Urinary bladder (tissue), 4 donors: Measurements from ENCODE around the gene GH2. TPM values are rescaled to one million over a fixed set of nuclear protein-coding genes. Genes with fewer than 3 reads are reported as not detected.
"Not testable (repeated sequence)": the region's sequence is repeated elsewhere in the genome, so short reads cannot be mapped to it uniquely, and the experiment has no call there.

Experiments used
- DNase-seq: peaks from one replicate; pipeline ENCODE4 v3.0.0-alpha.2; 2015; ENCODE audit errors: extremely low spot score
- H3K27ac ChIP-seq: one replicate; pipeline ENCODE4 v1.5.1; 2013; ENCODE audit warnings: low read depth, mild to moderate bottlenecking, moderate library complexity
- H3K36me3 ChIP-seq: one replicate; pipeline ENCODE4 v1.6.1; 2013; ENCODE audit warnings: mild to moderate bottlenecking, moderate library complexity; ENCODE audit not compliant: insufficient read depth
- H3K4me1 ChIP-seq: one replicate; pipeline ENCODE4 v1.6.1; 2013; ENCODE audit warnings: mild to moderate bottlenecking, moderate library complexity; ENCODE audit not compliant: insufficient read depth
- H3K4me3 ChIP-seq: one replicate; pipeline ENCODE4 v1.5.1; 2013; ENCODE audit warnings: low read depth, low read length
- WGBS: extraction: QIAGEN DNeasy Blood & Tissue Kit; methylation state at CpG from one replicate; pipeline ENCODE4 v1.1.7; 2013; 5-methylcytosine and 5-hydroxymethylcytosine counted together
- polyA plus RNA-seq: library from polyadenylated mRNA; stranded (reverse); fragments of 200-250 nt; gene quantifications from one replicate; pipeline ENCODE4 v1.2.3, GENCODE V29; 2013
- total RNA-seq: library from RNA; depleted of rRNA; stranded (reverse); fragments of >200 nt; gene quantifications from one replicate; pipeline ENCODE4 v1.2.3, GENCODE V29; 2014
- donor health status: healthy with polysubstance abuse.
- donor health status: healthy.

The GH2 gene
- total and polyA plus RNA-seq, 2 donors: not detected

GRCh38 chr17:63918789-63919305, 37.1 kb upstream of the GH2 start, which contains the start of gene GH1:
TSS of gene GH1 (minus strand) at chr17:63918839. CDS start at chr17:63918776, 63 bp downstream.
- not testable (repeated sequence) for H3K4me1 ChIP-seq, H3K4me3 ChIP-seq, DNase-seq, H3K36me3 ChIP-seq, H3K27ac ChIP-seq
- WGBS: 47% methylated on average over 10 of the region's 10 CpGs

- H3K27ac ChIP-seq: no peak overlapping the region
- 50% methylated on average over 10 of the region's 10 CpGs for WGBS
- H3K36me3 ChIP-seq: no peaks in the 10 kb centered on the region
- no peak overlapping the region for H3K4me3 ChIP-seq
- DNase-seq: no peak
- H3K4me1 ChIP-seq: no peaks in the 10 kb centered on the region
These were observed 36.6 kb upstream of the GH2 start for GRCh38 chr17:63918305-63918704.

DNA sequence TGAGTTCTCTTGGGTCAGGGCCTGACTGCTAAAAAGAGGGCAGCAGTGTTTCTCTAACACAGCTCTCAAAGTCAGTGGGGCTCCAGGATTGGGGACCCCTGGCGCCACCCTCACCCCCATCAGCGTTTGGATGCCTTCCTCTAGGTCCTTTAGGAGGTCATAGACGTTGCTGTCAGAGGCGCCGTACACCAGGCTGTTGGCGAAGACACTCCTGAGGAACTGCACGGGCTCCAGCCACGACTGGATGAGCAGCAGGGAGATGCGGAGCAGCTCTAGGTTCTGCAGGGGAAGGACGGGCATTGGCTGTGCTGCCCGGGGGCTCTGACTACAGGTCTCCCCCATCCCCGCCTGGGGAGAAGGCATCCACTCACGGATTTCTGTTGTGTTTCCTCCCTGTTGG, 35.9 kb upstream of the GH2 start:
- DNase-seq: no peak
- Histone ChIP-seq H3K4me1 (no peaks in the 10 kb centered on the region), H3K27ac (no peak overlapping the region), H3K4me3 (no peak overlapping the region), H3K36me3 (no peaks in the 10 kb centered on the region)
- WGBS: 78% methylated on average over 13 of the region's 13 CpGs

DNA sequence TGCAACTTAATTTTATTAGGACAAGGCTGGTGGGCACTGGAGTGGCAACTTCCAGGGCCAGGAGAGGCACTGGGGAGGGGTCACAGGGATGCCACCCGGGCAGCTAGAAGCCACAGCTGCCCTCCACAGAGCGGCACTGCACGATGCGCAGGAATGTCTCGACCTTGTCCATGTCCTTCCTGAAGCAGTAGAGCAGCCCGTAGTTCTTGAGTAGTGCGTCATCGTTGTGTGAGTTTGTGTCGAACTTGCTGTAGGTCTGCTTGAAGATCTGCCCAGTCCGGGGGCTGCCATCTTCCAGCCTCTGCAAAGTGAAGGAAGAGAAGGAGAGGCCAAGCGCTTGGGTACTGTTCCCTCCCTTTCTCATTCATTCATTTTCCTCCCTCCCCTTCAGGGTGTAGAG, 35.5 kb upstream of the GH2 start:
- not testable (repeated sequence) for H3K36me3 ChIP-seq, DNase-seq

GRCh38 chr17:63916566-63917185, 34.9 kb upstream of the GH2 start:
- no peak overlapping the region for H3K27ac ChIP-seq
- 84% methylated on average over 12 of the region's 12 CpGs for WGBS
- DNase-seq: no peak
- H3K4me3 ChIP-seq: no peak overlapping the region
- H3K36me3 ChIP-seq: no peaks in the 10 kb centered on the region
- H3K4me1 ChIP-seq: no peaks in the 10 kb centered on the region

More for the DNA sequence above, 35.5 kb upstream of the GH2 start:
- H3K4me1 ChIP-seq, H3K27ac ChIP-seq, H3K4me3 ChIP-seq: not testable (repeated sequence)
- 82% methylated on average over 11 of the region's 11 CpGs for WGBS

GRCh38 chr17:63915753-63916152, 34.0 kb upstream of the GH2 start:
- not testable (repeated sequence) for H3K4me3 ChIP-seq, H3K36me3 ChIP-seq, H3K4me1 ChIP-seq, H3K27ac ChIP-seq, DNase-seq
- WGBS: 72% methylated on average over 10 of the region's 10 CpGs

GRCh38 chr17:63914471-63914870, 32.7 kb upstream of the GH2 start:
- no peak overlapping the region for H3K4me3 ChIP-seq
- DNase-seq: no peak
- WGBS: 94% methylated on average over 7 of the region's 7 CpGs
- H3K36me3 ChIP-seq: no peaks in the 10 kb centered on the region
- no peaks in the 10 kb centered on the region for H3K4me1 ChIP-seq
- H3K27ac ChIP-seq: no peak overlapping the region

- 38% methylated on average over 8 of the region's 8 CpGs for WGBS
- Histone ChIP-seq H3K27ac (no peak overlapping the region), H3K4me3 (no peak overlapping the region), H3K36me3 (no peaks in the 10 kb centered on the region), H3K4me1 (no peaks in the 10 kb centered on the region)
- DNase-seq: no peak
These were observed 29.9 kb upstream of the GH2 start for GRCh38 chr17:63911657-63912100.

DNA sequence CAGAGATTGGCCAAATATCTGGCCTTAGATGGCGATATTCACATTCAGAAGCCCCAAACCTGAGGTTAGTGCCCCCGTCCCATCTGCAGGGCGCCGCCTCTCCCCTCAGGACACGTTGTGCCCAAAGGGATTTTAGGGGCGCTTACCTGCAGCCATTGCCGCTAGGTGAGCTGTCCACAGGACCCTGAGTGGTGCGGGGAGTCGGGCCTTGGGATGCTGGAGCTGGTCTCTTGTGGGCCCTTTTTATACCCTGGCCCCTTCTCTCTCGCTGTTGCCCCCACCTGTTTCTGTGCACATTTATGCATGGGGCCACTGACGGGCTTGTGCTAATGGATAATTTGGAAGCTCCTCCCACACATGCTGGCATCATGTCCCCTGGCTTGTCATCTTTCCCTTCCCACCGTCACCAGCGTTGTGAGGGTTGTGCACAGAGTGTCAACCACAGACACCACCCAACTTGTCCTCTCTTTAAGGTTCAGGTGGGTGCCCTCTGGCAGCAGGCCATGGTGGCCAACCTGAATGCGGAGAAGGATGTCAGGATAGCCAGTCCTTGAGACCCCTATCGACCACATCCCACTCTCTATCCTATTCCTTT, 29.4 kb upstream of the GH2 start, which contains the start of gene CSHL1:
TSS of gene CSHL1 (minus strand) at position 218 of the 595 bp plus-strand sequence. CDS start at position 156, 62 bp downstream.
- Histone ChIP-seq H3K36me3 (no peaks in the 10 kb centered on the region), H3K27ac (no peak within 1 kb of the TSS), H3K4me3 (no peak within 1 kb of the TSS), H3K4me1 (no peaks in the 10 kb centered on the region)
- DNase-seq: no peak
- 69% methylated on average over 15 of the region's 15 CpGs for WGBS

GRCh38 chr17:63910096-63910495, 28.4 kb upstream of the GH2 start:
- Histone ChIP-seq H3K27ac (no peak overlapping the region), H3K36me3 (no peaks in the 10 kb centered on the region), H3K4me3 (no peak overlapping the region), H3K4me1 (no peaks in the 10 kb centered on the region)
- DNase-seq: no peak
- WGBS: 78% methylated on average over 14 of the region's 14 CpGs

- not testable (repeated sequence) for H3K27ac ChIP-seq, DNase-seq, H3K4me1 ChIP-seq, H3K36me3 ChIP-seq, H3K4me3 ChIP-seq
- 90% methylated on average over 10 of the region's 10 CpGs for WGBS
These were observed 27.8 kb upstream of the GH2 start for GRCh38 chr17:63909586-63909985.

GRCh38 chr17:63907161-63907778, 25.5 kb upstream of the GH2 start:
- H3K4me3 ChIP-seq, H3K36me3 ChIP-seq, DNase-seq, H3K27ac ChIP-seq, H3K4me1 ChIP-seq: not testable (repeated sequence)
- 42% methylated on average over 11 of the region's 12 CpGs for WGBS

- DNase-seq, H3K36me3 ChIP-seq, H3K27ac ChIP-seq, H3K4me1 ChIP-seq, H3K4me3 ChIP-seq: not testable (repeated sequence)
- 93% methylated on average over 8 of the region's 8 CpGs for WGBS
These were observed 23.1 kb upstream of the GH2 start for GRCh38 chr17:63904796-63905195.

DNA sequence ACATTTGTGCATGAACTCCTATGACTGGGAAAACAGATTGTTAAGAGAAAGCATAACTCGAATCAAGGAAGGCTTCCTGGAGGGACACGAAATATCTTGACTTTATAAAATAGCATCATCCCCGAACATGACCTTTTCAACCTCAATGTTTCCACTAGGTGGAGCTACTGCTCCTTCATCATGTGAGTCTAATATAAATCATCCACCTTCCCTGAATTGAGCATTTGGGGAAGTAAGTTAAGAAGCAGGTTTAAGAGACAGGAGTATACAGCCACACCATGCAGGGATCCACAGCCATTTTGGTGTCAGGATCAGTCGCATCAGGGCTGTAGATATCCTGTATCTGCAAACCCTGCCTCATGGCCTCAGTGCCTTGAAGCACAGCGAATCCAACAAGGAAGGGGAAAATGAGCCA, 22.1 kb upstream of the GH2 start:
- not testable (repeated sequence) for H3K4me1 ChIP-seq, H3K27ac ChIP-seq, H3K36me3 ChIP-seq, H3K4me3 ChIP-seq, DNase-seq
- 41% methylated on average over 5 of the region's 5 CpGs for WGBS
